OCI-LY7 (cell line): ENCODE data around the gene MCM7. TPM values are rescaled to one million over a fixed set of nuclear protein-coding genes. Genes with fewer than 3 reads are reported as not detected.

ENCODE experiments used
- BruUV-seq: library from RNA; stranded (reverse); fragments of 400-500 nt; replicated peaks from 2 replicates; lab custom pipeline; 2021; lab: Mats Ljungman, UMichigan
- CTCF ChIA-PET: fragments of 300-600 bp; sonication (Branson Sonifier 250); formaldehyde crosslinking; loops from one replicate; lab custom pipeline; 2022; ENCODE audit warnings: antibody characterized with exemption; ENCODE audit not compliant: unreplicated experiment; lab: Charles Lee
- POLR2A ChIA-PET: fragments of 300-600 bp; sonication (Branson Sonifier 250); formaldehyde crosslinking; loops from one replicate; lab custom pipeline; 2022; ENCODE audit warnings: antibody characterized with exemption; lab: Charles Lee
- DNase-seq: peaks from one replicate; pipeline ENCODE4 v3.0.0-alpha.2; 2015; ENCODE audit warnings: low spot score
- H2AFZ ChIP-seq: fragments of 200-600 bp; sonication (generic), shearing (Covaris generic); 2 replicates; pipeline ENCODE4 v1.6.1; 2014; ENCODE audit warnings: mild to moderate bottlenecking, antibody characterized with exemption, low read length, moderate library complexity
- H3K27ac ChIP-seq: fragments of 200-600 bp; sonication (generic); 2 replicates; pipeline ENCODE4 v1.5.1; 2014; ENCODE audit warnings: mixed run types, low read depth, mild to moderate bottlenecking, moderate library complexity, low read length, inconsistent platforms; ENCODE audit not compliant: poor library complexity, severe bottlenecking
- H3K36me3 ChIP-seq: fragments of 200-600 bp; sonication (generic); 2 replicates; pipeline ENCODE4 v1.6.1; 2014; ENCODE audit warnings: mild to moderate bottlenecking, antibody characterized with exemption, low read length, moderate library complexity, mixed read lengths; ENCODE audit not compliant: insufficient read depth
- H3K4me1 ChIP-seq: fragments of 200-600 bp; sonication (generic); 2 replicates; pipeline ENCODE4 v1.5.1; 2014; ENCODE audit warnings: mild to moderate bottlenecking, low read length; ENCODE audit not compliant: insufficient read depth, poor library complexity, severe bottlenecking
- H3K4me2 ChIP-seq: fragments of 200-600 bp; sonication (generic); 2 replicates; pipeline ENCODE4 v1.6.1; 2014; ENCODE audit warnings: mild to moderate bottlenecking, low read length
- H3K4me3 ChIP-seq: fragments of 200-600 bp; sonication (generic); 2 replicates; pipeline ENCODE4 v1.5.1; 2014; ENCODE audit warnings: mild to moderate bottlenecking, low read depth, low read length; ENCODE audit not compliant: poor library complexity, severe bottlenecking
- H3K79me2 ChIP-seq: fragments of 200-600 bp; sonication (generic); 2 replicates; pipeline ENCODE4 v1.6.1; 2016; ENCODE audit warnings: low read depth, mild to moderate bottlenecking, low read length, moderate library complexity, mixed read lengths; ENCODE audit not compliant: insufficient read depth
- H3K9me2 ChIP-seq: fragments of 200-600 bp; sonication (generic); 2 replicates; pipeline ENCODE4 v1.6.1; 2016; ENCODE audit warnings: mild to moderate bottlenecking, low read length, mixed read lengths; ENCODE audit not compliant: insufficient read depth
- H3K9me3 ChIP-seq: fragments of 200-600 bp; sonication (generic); 2 replicates; pipeline ENCODE4 v1.6.1; 2014; ENCODE audit warnings: mild to moderate bottlenecking, mixed run types, low read length, mixed read lengths
- H4K20me1 ChIP-seq: fragments of 200-600 bp; sonication (generic); 2 replicates; pipeline ENCODE4 v1.6.1; 2014; ENCODE audit warnings: mild to moderate bottlenecking, antibody characterized with exemption, low read length, moderate library complexity, mixed read lengths; ENCODE audit not compliant: insufficient read depth
- EZH2phosphoT487 ChIP-seq: fragments of 200-600 bp; sonication (generic); IDR thresholded peaks from 2 replicates; pipeline ENCODE4 v1.6.1; 2018; ENCODE audit warnings: low read depth, borderline replicate concordance, mild to moderate bottlenecking, mixed run types, antibody characterized with exemption, low read length, moderate library complexity, mixed read lengths
- intact Hi-C: fragments of 100-400 bp; cut with micrococcal nuclease; formaldehyde crosslinking; loops from one replicate; pipeline ENCODE4 v1.10.0; 2022; ENCODE audit not compliant: unreplicated experiment
- total RNA-seq, 2 experiments: library from RNA; depleted of rRNA in 1 of 2; stranded (reverse); fragments of >200 nt in 1 of 2; shearing (Covaris generic) in 1 of 2; gene quantifications; 2 replicates each; pipeline ENCODE4 v1.2.3, GENCODE V29; 2014 to 2022
- TF ChIP-seq, protein P1 (sequence below): fragments of 200-600 bp; sonication (generic); conservative IDR thresholded peaks from 2 replicates; pipeline ENCODE4 v1.5.1; 2014; ENCODE audit warnings: mild to moderate bottlenecking, antibody characterized with exemption, low read length, moderate library complexity, mixed read lengths

The MCM7 gene
- total RNA-seq, 2 experiments from 2014 or later: 423 to 424 TPM

DNA sequence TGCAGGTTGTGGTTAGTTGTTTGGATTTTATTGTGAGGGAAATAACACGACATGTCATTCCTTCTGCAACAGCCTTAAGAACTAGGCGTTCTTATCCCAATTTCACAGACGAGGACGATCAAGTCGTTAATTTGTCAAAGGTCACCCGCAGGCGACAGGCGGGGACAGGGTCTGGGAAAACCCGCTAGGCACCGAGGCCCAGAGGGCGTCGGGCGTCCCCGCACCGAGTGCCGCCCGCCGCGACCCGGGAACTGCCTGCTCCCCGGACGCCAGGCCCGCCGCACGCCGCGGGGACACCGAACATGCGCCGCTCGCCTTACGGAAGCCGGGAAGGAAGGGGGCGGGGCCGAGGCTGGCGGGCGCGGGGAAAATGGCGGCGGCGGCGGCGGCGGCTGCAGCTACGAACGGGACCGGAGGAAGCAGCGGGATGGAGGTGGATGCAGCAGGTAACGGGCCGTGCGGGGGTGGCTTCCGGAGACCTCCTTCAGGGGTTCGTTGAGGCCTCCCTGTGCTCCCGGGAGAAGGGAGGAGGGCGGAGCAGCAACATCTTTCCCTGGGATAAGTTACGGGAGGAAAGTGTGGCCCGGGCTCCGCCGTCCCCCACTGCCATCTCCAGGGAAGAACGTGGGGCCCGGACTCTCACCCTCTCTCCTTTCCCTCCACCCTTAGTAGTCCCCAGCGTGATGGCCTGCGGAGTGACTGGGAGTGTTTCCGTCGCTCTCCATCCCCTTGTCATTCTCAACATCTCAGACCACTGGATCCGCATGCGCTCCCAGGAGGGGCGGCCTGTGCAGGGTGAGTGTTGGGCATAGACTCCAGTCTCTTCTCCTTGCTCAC, 12.4 kb downstream of the MCM7 start, which contains the start of gene COPS6:
Gene COPS6, plus strand, starts transcription at position 349 of the 837 bp plus-strand sequence. Its CDS starts 22 bp downstream, at position 371.
- Histone ChIP-seq H3K4me1 (peaks cover 24% of the 10 kb centered on the region), H3K79me2 (peaks cover 6% of the 10 kb centered on the region; the same call in 1 of the 2 replicates), H3K36me3 (peaks cover 37% of the 10 kb centered on the region), H3K9me2 (no peaks in the 10 kb centered on the region), H3K4me3 (peak within 1 kb of the TSS; percentile 90), H3K9me3 (no peaks in the 10 kb centered on the region), H4K20me1 (no peaks in the 10 kb centered on the region), H3K4me2 (peak within 1 kb of the TSS; percentile 85), H2AFZ (peak within 1 kb of the TSS; percentile 82), H3K27ac (peak within 1 kb of the TSS; percentile 72)
- intact Hi-C loops: loop anchor here (10.0 kb wide), 1 partner anchor 796 kb away; the partner anchor contains the start of gene UFSP1
- CTCF ChIA-PET: no interaction called here
- BruUV-seq: no TSS peak
- TF ChIP-seq EZH2phosphoT487: no peak
- TF ChIP-seq, protein P1, sequence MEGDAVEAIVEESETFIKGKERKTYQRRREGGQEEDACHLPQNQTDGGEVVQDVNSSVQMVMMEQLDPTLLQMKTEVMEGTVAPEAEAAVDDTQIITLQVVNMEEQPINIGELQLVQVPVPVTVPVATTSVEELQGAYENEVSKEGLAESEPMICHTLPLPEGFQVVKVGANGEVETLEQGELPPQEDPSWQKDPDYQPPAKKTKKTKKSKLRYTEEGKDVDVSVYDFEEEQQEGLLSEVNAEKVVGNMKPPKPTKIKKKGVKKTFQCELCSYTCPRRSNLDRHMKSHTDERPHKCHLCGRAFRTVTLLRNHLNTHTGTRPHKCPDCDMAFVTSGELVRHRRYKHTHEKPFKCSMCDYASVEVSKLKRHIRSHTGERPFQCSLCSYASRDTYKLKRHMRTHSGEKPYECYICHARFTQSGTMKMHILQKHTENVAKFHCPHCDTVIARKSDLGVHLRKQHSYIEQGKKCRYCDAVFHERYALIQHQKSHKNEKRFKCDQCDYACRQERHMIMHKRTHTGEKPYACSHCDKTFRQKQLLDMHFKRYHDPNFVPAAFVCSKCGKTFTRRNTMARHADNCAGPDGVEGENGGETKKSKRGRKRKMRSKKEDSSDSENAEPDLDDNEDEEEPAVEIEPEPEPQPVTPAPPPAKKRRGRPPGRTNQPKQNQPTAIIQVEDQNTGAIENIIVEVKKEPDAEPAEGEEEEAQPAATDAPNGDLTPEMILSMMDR: no peak
- peak; percentile 81 for DNase-seq
- POLR2A ChIA-PET: interaction anchor here (0.9 to 2.1 kb wide), 5 partner anchors 12 to 39 kb away, joined by 3 to 13 read pairs (median 6); partner anchors contain the start of genes AP4M1 and MCM7

DNA sequence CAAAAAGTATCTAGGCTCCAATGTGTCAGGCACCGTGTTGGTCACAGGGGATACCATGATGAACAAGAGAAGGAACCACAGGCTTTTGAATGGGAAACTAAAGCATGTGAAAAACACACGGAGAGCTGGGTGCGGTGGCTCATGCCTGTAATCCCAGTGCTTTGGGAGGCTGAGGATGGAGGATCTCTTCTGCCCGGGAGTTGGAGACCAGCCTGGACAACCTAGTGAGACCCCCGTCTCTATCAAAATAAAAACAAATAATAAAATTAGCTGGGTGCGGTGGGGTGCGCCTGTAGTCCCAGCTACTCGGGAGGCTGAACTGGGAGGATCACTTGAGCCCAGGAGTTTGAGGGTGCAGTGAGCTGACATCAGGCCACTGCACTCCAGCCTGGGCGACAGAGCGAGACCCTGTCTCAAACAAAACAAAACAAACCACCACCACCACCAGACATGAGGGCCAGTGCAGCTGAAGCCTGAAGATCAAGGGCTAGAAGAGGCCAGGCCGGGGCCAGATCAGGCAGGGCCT, 13.0 kb downstream of the MCM7 start:
- H3K27ac ChIP-seq: peak overlapping the region; percentile 72
- H2AFZ ChIP-seq: peak overlapping the region; percentile 82
- CTCF ChIA-PET: interaction anchor here (0.6 kb wide), 1 partner anchor 32 kb away, joined by 3 read pairs; no protein-coding TSS in a partner anchor
- intact Hi-C loops: loop anchor here (10.0 kb wide), 1 partner anchor 797 kb away; the partner anchor contains the start of gene UFSP1
- peak overlapping the region; percentile 90 for H3K4me3 ChIP-seq
- H4K20me1 ChIP-seq: no peaks in the 10 kb centered on the region
- no peak for TF ChIP-seq EZH2phosphoT487
- TF ChIP-seq, protein P1: no peak
- H3K79me2 ChIP-seq: peaks cover 6% of the 10 kb centered on the region; the same call in 1 of the 2 replicates
- peak overlapping the region; percentile 85 for H3K4me2 ChIP-seq
- DNase-seq: no peak
- POLR2A ChIA-PET: interaction anchor here (0.6 to 1.2 kb wide), 4 partner anchors 13 to 40 kb away, joined by 3 to 9 read pairs (median 4); partner anchors contain the start of genes AP4M1 and MCM7
- no TSS peak for BruUV-seq
- peaks cover 30% of the 10 kb centered on the region for H3K36me3 ChIP-seq
- peaks cover 30% of the 10 kb centered on the region for H3K4me1 ChIP-seq
- no peaks in the 10 kb centered on the region for H3K9me3 ChIP-seq
- no peaks in the 10 kb centered on the region for H3K9me2 ChIP-seq
